T-cell (primary cell): Measurements from ENCODE around the gene NUP107. TPM values are rescaled to one million over a fixed set of nuclear protein-coding genes. Genes with fewer than 3 reads are reported as not detected.

Source experiments
- ATAC-seq, 4 experiments: fragments of 200-7000 bp in 3 of 4; fragments of 150-1000 bp in 1 of 4; cut with Tn5 transposase; replicated peaks in 1 of 4; 1 replicate in 3 of 4; 2 replicates in 1 of 4; pipeline ENCODE4 v1.10.0; 2021; ENCODE audit warnings: moderate library complexity in 3 of 4, mild to moderate bottlenecking in 2 of 4, moderate number of reproducible peaks in 1 of 4
- CTCF ChIA-PET, 2 donors: fragments of 300-600 bp; sonication (Branson Sonifier 250); formaldehyde crosslinking; loops; one replicate each; lab custom pipeline; 2022; ENCODE audit warnings: antibody characterized with exemption in 2 of 2; lab: Charles Lee
- POLR2A ChIA-PET, 2 donors: fragments of 300-600 bp; sonication (Branson Sonifier 250); formaldehyde crosslinking; loops; one replicate each; lab custom pipeline; 2022; ENCODE audit warnings: antibody characterized with exemption in 2 of 2; lab: Charles Lee
- DNase-seq, 35 experiments: peaks; one replicate each; pipeline versions ENCODE4 v3.0.0 to v3.0.0-alpha.2; 2013 to 2023
- H3K27ac ChIP-seq: one replicate; pipeline ENCODE4 v1.5.1; 2013; ENCODE audit warnings: low read length
- H3K27me3 ChIP-seq, 2 experiments: replicated peaks in 1 of 2; 1 replicate in 1 of 2; 2 replicates in 1 of 2; pipeline versions ENCODE4 v1.6.1 to v1.7.0; 2013; ENCODE audit warnings: low read length in 1 of 2, mixed read lengths in 1 of 2; ENCODE audit not compliant: control insufficient read depth in 2 of 2, insufficient read depth in 2 of 2; ENCODE audit errors: extremely low read depth in 1 of 2
- H3K36me3 ChIP-seq, 2 donors: 1 replicate in 1 of 2; 2 replicates in 1 of 2; pipeline versions ENCODE4 v1.6.1 to v1.7.0; 2013; ENCODE audit warnings: low read length in 1 of 2; ENCODE audit not compliant: control insufficient read depth in 2 of 2, insufficient read depth in 1 of 2; ENCODE audit errors: extremely low read depth in 1 of 2
- H3K4me1 ChIP-seq, 2 experiments: 1 replicate in 1 of 2; 2 replicates in 1 of 2; pipeline versions ENCODE4 v1.6.1 to v1.7.0; 2013; ENCODE audit warnings: low read length in 2 of 2, mixed read lengths in 1 of 2; ENCODE audit not compliant: insufficient read depth in 2 of 2, control insufficient read depth in 1 of 2; ENCODE audit errors: extremely low read depth in 1 of 2
- H3K4me3 ChIP-seq, 2 donors: 1 replicate in 1 of 2; 2 replicates in 1 of 2; pipeline versions ENCODE4 v1.5.1 to v1.7.0; 2013; ENCODE audit warnings: mild to moderate bottlenecking in 2 of 2, low read length in 1 of 2, moderate library complexity in 1 of 2; ENCODE audit not compliant: control insufficient read depth in 1 of 2; ENCODE audit errors: extremely low read depth in 1 of 2
- H3K9me3 ChIP-seq: 2 replicates; pipeline ENCODE4 v1.7.0; 2013
- H3K27ac Mint-ChIP-seq, 2 donors: one replicate each; pipeline ENCODE4 v1.8.0; 2020 to 2021; ENCODE audit warnings: mild to moderate bottlenecking in 2 of 2, mixed read lengths in 2 of 2
- H3K27me3 Mint-ChIP-seq, 2 donors: one replicate each; pipeline ENCODE4 v1.8.0; 2021 to 2022; ENCODE audit warnings: mixed read lengths in 2 of 2
- H3K36me3 Mint-ChIP-seq: one replicate; pipeline ENCODE4 v1.8.0; 2021; ENCODE audit warnings: mixed read lengths
- H3K4me1 Mint-ChIP-seq, 3 donors: one replicate each; pipeline ENCODE4 v1.8.0; 2020 to 2022; ENCODE audit warnings: mixed read lengths in 3 of 3, mild to moderate bottlenecking in 1 of 3
- H3K4me3 Mint-ChIP-seq, 3 donors: one replicate each; pipeline ENCODE4 v1.8.0; 2020 to 2022; ENCODE audit warnings: mild to moderate bottlenecking in 3 of 3, mixed read lengths in 3 of 3, moderate library complexity in 3 of 3
- H3K9me3 Mint-ChIP-seq, 3 donors: one replicate each; pipeline ENCODE4 v1.8.0; 2020 to 2022; ENCODE audit warnings: mixed read lengths in 3 of 3
- WGBS: methylation state at CpG from one replicate; pipeline ENCODE4 v1.1.5; 2013; ENCODE audit warnings: missing lambda C conversion rate; ENCODE audit not compliant: insufficient coverage; 5-methylcytosine and 5-hydroxymethylcytosine counted together
- total RNA-seq, 35 experiments: library from RNA in 6 of 35; stranded (reverse) in 6 of 35; fragments of 120-200 nt in 1 of 35; gene quantifications; one replicate each; pipeline versions ENCODE4 v1.2.1 to v1.2.4 and lab custom pipeline; 2013 to 2026

NUP107 gene
- total RNA-seq, 5 donors from 2014 or later (not counting 1 experiment from before 2014, with no cell fraction given): 38.4 to 67.5 (median 50.7) TPM

DNA sequence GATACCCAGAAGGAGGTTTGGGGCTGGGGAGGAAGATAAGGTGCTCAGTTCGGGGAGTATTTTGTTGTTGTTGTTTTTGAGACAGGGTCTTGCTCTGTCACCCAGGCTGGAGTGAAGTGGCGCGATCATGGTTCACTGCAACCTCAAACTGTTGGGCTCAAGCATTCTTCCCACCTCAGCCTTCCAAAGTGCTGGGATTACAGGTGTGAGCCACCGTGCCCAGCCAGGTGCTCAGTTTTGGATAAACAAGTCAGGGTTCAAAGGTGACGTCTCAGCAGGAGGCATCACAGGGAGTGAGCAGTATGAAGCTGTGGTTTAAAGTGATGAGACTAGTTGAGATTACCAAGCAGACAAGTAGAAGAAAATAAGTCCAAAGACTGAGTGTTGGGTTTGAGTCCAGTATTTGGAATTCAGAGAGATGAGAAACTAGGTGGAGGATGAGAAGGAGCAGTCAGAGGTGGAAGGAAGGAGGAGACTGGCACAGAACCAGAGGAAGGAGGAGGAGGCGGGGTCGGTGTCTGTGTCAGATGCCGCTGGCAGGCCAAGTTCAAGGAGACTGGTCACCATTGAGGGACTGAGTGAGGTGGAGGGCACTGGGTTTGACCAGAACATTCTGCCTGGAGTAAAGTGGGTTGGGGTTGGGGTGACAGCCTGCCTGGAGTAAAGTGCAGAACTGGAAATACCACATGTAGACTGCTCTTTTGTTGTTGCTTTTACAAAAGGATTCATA, 75.3 kb downstream of the NUP107 start:
- CTCF ChIA-PET: no interaction called here

DNA sequence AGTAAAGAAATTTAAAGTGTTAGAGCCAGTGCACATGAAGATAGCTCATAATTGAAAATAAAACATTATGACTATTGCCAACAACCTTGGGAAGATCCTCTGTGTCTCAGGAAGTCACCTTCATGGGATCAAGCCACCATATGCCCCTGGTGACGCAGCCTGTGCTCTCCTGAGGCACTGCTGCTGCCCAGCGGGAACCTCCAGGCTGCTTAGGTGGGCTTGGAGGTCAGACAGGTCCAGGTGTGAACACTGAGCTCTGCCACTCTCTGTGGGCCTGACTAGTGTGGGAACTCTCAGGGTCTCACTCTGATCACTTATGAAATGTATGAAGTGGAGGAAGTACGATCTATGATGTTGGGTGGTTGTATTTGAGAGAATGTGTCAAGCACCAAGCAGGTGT, 75.9 kb downstream of the NUP107 start:
- Histone ChIP-seq H3K27ac (no peak overlapping the region), H3K9me3 (no peaks in the 10 kb centered on the region), H3K4me1 (no peaks in the 10 kb centered on the region), H3K4me3 (no peak overlapping the region), H3K36me3 (peaks cover 4 to 23% of the 10 kb centered on the region in 2 donors), H3K27me3 (no peaks in the 10 kb centered on the region)
- ChIA-PET POLR2A (interaction anchor here in 1 of 2 donors (0.5 kb wide), 1 partner anchor 63 kb away, joined by 3 read pairs; no protein-coding TSS in a partner anchor), CTCF (no interaction called here)
- Mint-ChIP-seq H3K4me3 (no peak overlapping the region), H3K9me3 (no peaks in the 10 kb centered on the region), H3K27me3 (no peaks in the 10 kb centered on the region), H3K4me1 (peaks cover 0 to 6% (median 0%) of the 10 kb centered on the region in 3 donors), H3K36me3 (peaks cover 51% of the 10 kb centered on the region), H3K27ac (no peak overlapping the region)
- ATAC-seq (no peak), DNase-seq (no peak)
- 100% methylated on average over 3 of the region's 3 CpGs for WGBS

More for the DNA sequence above, 75.3 kb downstream of the NUP107 start:
- no peak overlapping the region for H3K4me3 Mint-ChIP-seq
- Histone ChIP-seq H3K4me3 (no peak overlapping the region), H3K9me3 (no peaks in the 10 kb centered on the region), H3K27me3 (no peaks in the 10 kb centered on the region), H3K36me3 (peaks cover 4 to 23% of the 10 kb centered on the region in 2 donors), H3K27ac (no peak overlapping the region), H3K4me1 (no peaks in the 10 kb centered on the region)
- ATAC-seq (no peak), DNase-seq (no peak)
- H3K9me3 Mint-ChIP-seq: no peaks in the 10 kb centered on the region
- peaks cover 56% of the 10 kb centered on the region for H3K36me3 Mint-ChIP-seq
- POLR2A ChIA-PET: interaction anchor here in 1 of 2 donors (0.5 kb wide), 1 partner anchor 63 kb away, joined by 3 read pairs; no protein-coding TSS in a partner anchor
- peak overlapping the region; percentile 9 to 64 for H3K27ac Mint-ChIP-seq
- peaks cover 0 to 6% (median 0%) of the 10 kb centered on the region in 3 donors for H3K4me1 Mint-ChIP-seq
- H3K27me3 Mint-ChIP-seq: no peaks in the 10 kb centered on the region
- 93% methylated on average over 2 of the region's 8 CpGs for WGBS

DNA sequence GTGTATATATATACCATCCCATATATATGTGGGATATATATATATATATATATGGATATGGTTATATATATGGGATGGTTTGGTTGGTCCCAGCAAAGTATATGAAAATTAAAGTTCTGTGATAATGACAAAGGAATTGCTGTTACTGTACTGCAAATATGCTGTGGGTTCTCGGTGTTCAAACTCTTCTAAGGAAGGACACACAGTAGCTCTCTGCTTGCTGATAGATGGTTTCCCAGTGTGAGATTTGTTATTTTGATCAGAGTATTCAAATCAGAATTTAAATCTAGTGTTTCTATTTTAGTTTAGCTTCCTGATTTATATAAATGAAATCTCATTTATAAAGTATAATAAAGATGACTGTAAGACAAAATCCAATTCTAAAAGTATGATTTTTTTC, 78.9 kb downstream of the NUP107 start:
- no peak overlapping the region for H3K4me3 Mint-ChIP-seq
- Histone ChIP-seq H3K36me3 (peaks cover 4 to 12% of the 10 kb centered on the region in 2 donors), H3K27ac (no peak overlapping the region), H3K9me3 (no peaks in the 10 kb centered on the region), H3K27me3 (no peaks in the 10 kb centered on the region), H3K4me3 (no peak overlapping the region), H3K4me1 (no peaks in the 10 kb centered on the region)
- H3K36me3 Mint-ChIP-seq: peaks cover 42% of the 10 kb centered on the region
- ChIA-PET CTCF (no interaction called here), POLR2A (no interaction called here)
- no peak overlapping the region for H3K27ac Mint-ChIP-seq
- H3K9me3 Mint-ChIP-seq: no peaks in the 10 kb centered on the region
- no peak for DNase-seq
- peaks cover 0 to 6% (median 1%) of the 10 kb centered on the region in 3 donors for H3K4me1 Mint-ChIP-seq
- H3K27me3 Mint-ChIP-seq: no peaks in the 10 kb centered on the region
- WGBS: no CpG with 5 or more reads among the region's 1 CpG
- ATAC-seq: no peak

DNA sequence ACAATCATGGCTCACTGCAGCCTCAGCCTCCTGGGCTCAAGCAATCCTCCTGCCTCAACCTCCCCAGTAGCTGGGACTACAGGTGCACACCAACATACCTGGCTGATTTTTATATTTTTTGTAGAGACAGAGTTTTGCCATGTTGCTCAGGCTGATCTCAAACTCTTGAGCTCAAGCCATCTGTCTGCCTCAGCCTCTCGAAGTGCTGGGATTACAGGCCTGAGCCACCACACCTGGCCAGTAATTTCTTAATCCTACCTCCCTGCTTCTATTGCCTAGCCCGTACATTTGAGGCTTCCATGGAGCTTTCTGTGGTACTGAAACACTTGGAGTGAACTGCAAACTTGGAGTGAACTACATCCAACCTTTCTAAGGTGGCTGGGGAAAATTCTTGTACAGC, 79.9 kb downstream of the NUP107 start:
- H3K4me1 Mint-ChIP-seq: peaks cover 0 to 11% (median 4%) of the 10 kb centered on the region in 3 donors
- H3K27me3 Mint-ChIP-seq: no peaks in the 10 kb centered on the region
- no peaks in the 10 kb centered on the region for H3K9me3 ChIP-seq
- ChIA-PET POLR2A (interaction anchor here in 1 of 2 donors (0.6 kb wide), 1 partner anchor 84 kb away, joined by 3 read pairs; no protein-coding TSS in a partner anchor), CTCF (interaction anchor here in 1 of 2 donors (0.6 kb wide), 1 partner anchor 413 kb away, joined by 3 read pairs; no protein-coding TSS in a partner anchor)
- H3K4me3 ChIP-seq: no peak overlapping the region
- no peaks in the 10 kb centered on the region for H3K4me1 ChIP-seq
- peaks cover 35% of the 10 kb centered on the region for H3K36me3 Mint-ChIP-seq
- DNase-seq: no peak
- H3K27ac Mint-ChIP-seq: no peak overlapping the region
- ATAC-seq: no peak
- H3K4me3 Mint-ChIP-seq: no peak overlapping the region
- 100% methylated on average over 1 of the region's 2 CpGs for WGBS
- no peaks in the 10 kb centered on the region for H3K27me3 ChIP-seq
- peaks cover 4 to 12% of the 10 kb centered on the region in 2 donors for H3K36me3 ChIP-seq
- H3K9me3 Mint-ChIP-seq: no peaks in the 10 kb centered on the region
- no peak overlapping the region for H3K27ac ChIP-seq

DNA sequence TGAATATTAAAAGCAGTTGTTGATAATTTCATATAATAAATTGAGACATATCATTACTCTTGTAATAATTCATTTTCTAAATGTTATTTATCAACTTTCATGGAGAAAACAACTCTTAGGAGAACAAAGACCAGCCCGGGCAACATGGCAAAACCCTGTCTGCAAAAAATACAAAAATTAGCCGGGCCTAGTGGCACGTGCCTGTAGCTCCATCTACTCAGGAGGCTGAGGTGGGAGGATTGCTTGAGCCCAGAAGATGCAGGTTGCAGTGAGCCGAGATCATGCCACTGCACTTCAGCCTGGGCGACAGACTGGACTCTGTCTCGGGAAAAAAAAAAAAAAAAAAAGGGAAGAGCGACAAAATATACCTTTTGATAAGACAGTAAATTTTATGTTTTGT, 80.4 kb downstream of the NUP107 start:
- Histone ChIP-seq H3K4me1 (no peaks in the 10 kb centered on the region), H3K36me3 (peaks cover 1 to 9% of the 10 kb centered on the region in 2 donors), H3K27me3 (no peaks in the 10 kb centered on the region), H3K27ac (no peak overlapping the region), H3K9me3 (no peaks in the 10 kb centered on the region), H3K4me3 (no peak overlapping the region)
- no CpG with 5 or more reads among the region's 7 CpGs for WGBS
- Mint-ChIP-seq H3K4me1 (peaks cover 0 to 8% (median 4%) of the 10 kb centered on the region in 3 donors), H3K36me3 (peaks cover 30% of the 10 kb centered on the region), H3K27me3 (no peaks in the 10 kb centered on the region), H3K4me3 (no peak overlapping the region), H3K9me3 (no peaks in the 10 kb centered on the region), H3K27ac (no peak overlapping the region)
- ChIA-PET CTCF (interaction anchor here in 1 of 2 donors (0.6 kb wide), 1 partner anchor 413 kb away, joined by 3 read pairs; no protein-coding TSS in a partner anchor), POLR2A (no interaction called here)
- no peak for DNase-seq
- ATAC-seq: no peak

DNA sequence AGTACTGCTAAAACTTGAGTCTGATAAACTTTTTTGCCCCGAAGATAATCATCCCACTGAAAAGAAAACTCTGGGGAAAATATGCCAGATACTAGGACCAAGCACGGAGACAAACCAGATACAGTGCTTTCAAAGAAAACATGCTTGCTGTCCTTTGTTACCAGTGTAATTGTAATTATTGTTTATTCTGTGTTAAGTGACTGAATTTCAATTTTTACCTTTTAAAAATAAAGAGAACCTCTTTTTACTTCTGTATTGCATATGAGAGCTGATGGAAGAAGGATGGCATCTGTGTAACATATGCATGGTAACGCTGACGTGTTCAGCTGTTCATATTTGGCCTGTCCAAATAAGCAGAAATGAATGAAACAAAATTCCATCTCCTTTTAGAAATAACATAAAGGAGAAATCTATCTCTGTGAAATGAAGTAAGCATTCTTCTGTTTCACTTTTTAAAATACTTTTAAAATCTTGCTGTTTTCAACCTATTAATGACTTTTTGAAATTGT, 81.7 kb downstream of the NUP107 start:
- no CpG with 5 or more reads among the region's 4 CpGs for WGBS
- Histone ChIP-seq H3K27ac (no peak overlapping the region), H3K4me1 (peaks cover 4 to 9% of the 10 kb centered on the region in 2 experiments), H3K9me3 (no peaks in the 10 kb centered on the region), H3K36me3 (peaks cover 0 to 8% of the 10 kb centered on the region in 2 donors), H3K27me3 (no peaks in the 10 kb centered on the region), H3K4me3 (no peak overlapping the region)
- ChIA-PET CTCF (no interaction called here), POLR2A (no interaction called here)
- H3K4me3 Mint-ChIP-seq: no peak overlapping the region
- DNase-seq (no peak), ATAC-seq (no peak)
- peaks cover 12 to 18% (median 16%) of the 10 kb centered on the region in 3 donors for H3K4me1 Mint-ChIP-seq
- peaks cover 21% of the 10 kb centered on the region for H3K36me3 Mint-ChIP-seq
- no peaks in the 10 kb centered on the region for H3K27me3 Mint-ChIP-seq
- H3K9me3 Mint-ChIP-seq: no peaks in the 10 kb centered on the region
- no peak overlapping the region for H3K27ac Mint-ChIP-seq
